GM12875 (cell line): ENCODE measurements around the gene KIFC3.

ENCODE experiments used
- H3K4me3 ChIP-seq: one replicate; pipeline ENCODE4 v1.5.1; 2011; ENCODE audit warnings: low read depth, low read length, control low read depth
- CTCF ChIP-seq: IDR thresholded peaks from 2 replicates; pipeline ENCODE4 v1.5.1; 2011; ENCODE audit warnings: low read depth, mild to moderate bottlenecking, control low read depth, inconsistent platforms, low read length, moderate library complexity, borderline replicate concordance; ENCODE audit not compliant: insufficient read depth

The KIFC3 gene

GRCh38 chr16:57743886-57744641, 58.2 kb downstream of the KIFC3 start:
- H3K4me3 ChIP-seq, result no peak overlapping the region
- TF ChIP-seq CTCF, result no peak

- no peak overlapping the region for H3K4me3 ChIP-seq
- TF ChIP-seq CTCF, result no peak
These were observed 58.8 kb downstream of the KIFC3 start for GRCh38 chr16:57743458-57743857.

- H3K4me3 ChIP-seq, result no peak overlapping the region
- TF ChIP-seq CTCF, result no peak
These were observed 59.7 kb downstream of the KIFC3 start for GRCh38 chr16:57742543-57742942.

- no peak for TF ChIP-seq CTCF
- H3K4me3 ChIP-seq, result no peak overlapping the region
These were observed 60.6 kb downstream of the KIFC3 start for GRCh38 chr16:57741660-57742191.

- no peak for TF ChIP-seq CTCF
These were observed 61.7 kb downstream of the KIFC3 start for GRCh38 chr16:57740423-57741071.

GRCh38 chr16:57739756-57740422, 62.4 kb downstream of the KIFC3 start:
- no peak overlapping the region for H3K4me3 ChIP-seq
- no peak for TF ChIP-seq CTCF

More at GRCh38 chr16:57740423-57741071, 61.7 kb downstream of the KIFC3 start:
- no peak overlapping the region for H3K4me3 ChIP-seq
